Panc1 (cell line): Measurements from ENCODE around the gene TPR.

Experiments used
- CTCF ChIP-seq: fragments of 450-650 bp; IDR thresholded peaks from 2 replicates; pipeline ENCODE4 v1.5.1; 2017; ENCODE audit warnings: mild to moderate bottlenecking
- TCF7L2 ChIP-seq: IDR thresholded peaks from 2 replicates; pipeline ENCODE4 v1.6.1; 2011; ENCODE audit warnings: mild to moderate bottlenecking, low read depth, low read length, inconsistent platforms

GRCh38 chr1:186301448-186301847, 73.6 kb downstream of the TPR start:
- no peak for TF ChIP-seq CTCF
- TF ChIP-seq TCF7L2, result no peak
